ENCODE results near the gene SMCP.
A peak's percentile ranks its signal among the peaks of the same experiment; 100 is the strongest.

The SMCP gene, protein sequence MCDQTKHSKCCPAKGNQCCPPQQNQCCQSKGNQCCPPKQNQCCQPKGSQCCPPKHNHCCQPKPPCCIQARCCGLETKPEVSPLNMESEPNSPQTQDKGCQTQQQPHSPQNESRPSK

DNA sequence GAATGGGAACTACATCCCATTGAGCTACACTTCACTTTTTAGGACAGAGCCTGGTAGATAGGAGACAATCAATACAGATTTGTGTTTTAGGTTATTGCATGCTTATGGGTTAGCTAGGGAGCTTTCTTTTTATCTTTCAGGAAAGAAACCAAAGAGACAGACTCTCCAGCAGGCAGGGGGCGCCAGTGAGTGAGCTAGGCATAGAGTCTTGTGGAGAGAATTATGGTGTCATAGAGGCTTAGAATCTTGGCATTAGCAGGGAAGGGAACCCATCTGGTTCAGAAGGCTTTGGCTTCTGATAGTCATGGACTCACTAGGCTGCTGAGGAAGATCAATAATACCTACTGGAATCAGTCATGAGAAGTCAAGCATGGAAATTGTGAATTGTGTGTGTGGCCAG lies at the start of gene SMCP:
TSS of gene SMCP (plus strand) at position 281 of the 400 bp plus-strand sequence. CDS start 6,101 bp downstream, outside the sequence.
- no peak for DNase-seq

DNA sequence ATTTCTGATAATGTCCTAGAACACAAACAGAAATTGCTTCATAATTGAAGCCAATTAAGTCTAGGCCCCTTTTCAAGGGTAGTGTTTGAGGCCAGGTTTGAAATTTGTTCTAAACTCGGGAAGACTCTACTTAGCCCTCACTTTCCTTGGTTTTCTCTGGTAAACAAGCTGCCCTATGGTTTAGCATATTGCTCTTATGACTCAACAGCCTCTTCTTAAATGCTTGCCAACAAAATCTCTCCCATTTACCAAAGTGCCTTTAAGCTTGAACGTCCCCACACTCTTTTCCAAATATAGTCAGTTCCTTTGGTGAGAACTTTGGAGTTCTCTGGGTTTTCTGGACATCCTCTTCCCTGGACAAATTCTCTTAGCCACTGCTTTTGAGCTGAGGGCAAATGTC lies 41.3 kb upstream of the SMCP start:
- no peak for DNase-seq

DNA sequence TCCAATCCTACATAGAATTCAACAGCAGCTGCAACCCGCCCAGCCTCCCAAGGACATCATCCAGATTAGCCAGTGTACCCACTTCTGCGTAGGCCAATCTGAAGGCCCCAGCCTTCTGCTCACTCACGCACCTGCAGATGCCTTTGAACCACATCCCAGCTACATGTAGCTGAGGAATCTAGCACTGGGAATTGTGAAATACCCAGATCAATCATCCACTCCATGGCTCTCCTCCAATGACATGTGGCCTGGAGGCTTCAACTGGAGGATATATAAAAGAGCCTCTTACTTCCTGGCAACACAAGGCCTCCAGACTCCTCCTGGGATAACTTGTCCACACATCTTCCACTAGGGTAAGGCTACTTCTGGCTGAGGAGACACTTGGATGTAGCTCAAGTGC lies 35.6 kb upstream of the SMCP start, which contains the start of gene LCE6A:
TSS of gene LCE6A (plus strand) at position 301 of the 400 bp plus-strand sequence. CDS start 665 bp downstream, outside the sequence.
- DNase-seq, result no peak

DNA sequence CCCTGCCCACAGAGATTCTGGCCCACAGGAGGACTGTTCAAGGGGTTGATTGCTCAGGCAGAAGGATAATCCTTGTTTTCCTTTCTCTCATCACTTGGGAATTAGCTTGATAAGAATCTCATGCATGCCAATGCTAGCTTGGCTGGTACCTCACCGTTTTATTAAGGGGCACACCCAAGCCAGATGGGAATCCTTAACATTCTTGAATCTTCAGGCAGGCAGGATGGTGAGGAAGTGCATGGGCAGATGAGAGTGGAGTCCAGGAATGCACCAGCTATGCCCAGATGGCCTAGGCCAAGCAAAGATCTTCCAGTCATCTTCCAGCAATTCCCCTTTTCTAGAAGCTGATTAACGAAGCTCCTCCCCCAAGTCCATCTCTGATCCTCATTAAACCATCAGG lies 22.5 kb upstream of the SMCP start:
- no peak for DNase-seq

DNA sequence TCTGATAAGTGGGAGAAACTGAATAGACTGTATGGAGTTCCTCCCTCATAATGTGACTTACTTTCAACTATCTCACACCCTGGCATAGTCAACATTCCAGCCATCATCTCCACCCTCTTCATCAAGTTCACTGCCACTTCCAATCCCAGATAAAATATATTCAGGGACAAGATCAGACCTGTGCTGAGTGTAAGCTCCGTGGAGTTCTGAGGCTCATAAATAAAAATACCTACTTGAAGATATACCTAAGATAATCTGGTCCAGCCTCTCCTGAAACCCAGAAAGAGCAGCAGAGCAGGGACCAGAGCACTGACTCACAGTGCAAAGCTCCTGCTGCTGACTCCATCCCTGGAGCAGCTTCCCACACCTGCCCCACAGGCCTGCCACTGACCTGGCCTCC lies 20.1 kb upstream of the SMCP start:
- DNase-seq, result no peak

DNA sequence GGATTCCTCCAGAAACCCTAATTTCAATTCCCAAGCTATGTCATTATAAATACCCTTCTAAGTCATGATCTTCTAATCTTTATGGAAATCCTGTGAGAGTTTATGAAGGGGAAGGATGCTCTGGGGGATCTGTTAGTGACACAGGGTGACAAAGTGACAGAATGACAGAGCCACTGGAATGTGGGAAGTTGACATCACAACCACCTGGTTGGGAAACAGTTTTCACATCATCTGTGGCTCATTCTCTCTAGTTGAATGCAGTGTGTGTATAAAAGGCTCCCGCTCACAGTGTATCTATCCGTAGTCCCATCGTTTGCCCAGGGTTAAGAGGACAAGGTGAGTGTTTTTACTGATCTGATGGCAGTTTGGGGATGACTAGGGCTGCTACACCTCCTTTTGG lies 18.4 kb upstream of the SMCP start, which contains the start of gene LCE7A:
TSS of gene LCE7A (plus strand) at position 301 of the 400 bp plus-strand sequence. CDS start 702 bp downstream, outside the sequence.
- DNase-seq, result no peak

DNA sequence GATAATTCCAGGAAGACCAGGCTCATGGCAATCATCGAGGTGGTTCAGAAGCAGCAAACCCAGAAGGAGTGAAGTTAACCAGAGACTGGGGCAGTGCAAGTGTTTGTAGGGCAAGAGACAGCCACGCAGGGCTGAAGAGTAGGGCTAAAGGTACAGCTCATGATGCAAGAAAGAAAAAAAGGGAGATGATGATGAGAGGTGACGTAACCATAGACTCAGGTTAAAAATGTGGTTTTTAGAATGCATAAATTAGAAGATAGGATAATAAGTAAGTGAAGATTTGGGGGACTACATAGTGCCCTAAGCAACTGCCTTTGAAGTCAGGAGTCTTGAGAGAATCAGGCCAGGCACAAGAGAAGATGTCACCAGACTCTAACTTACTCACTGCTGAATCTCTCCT lies 18.0 kb upstream of the SMCP start:
- DNase-seq, result no peak

DNA sequence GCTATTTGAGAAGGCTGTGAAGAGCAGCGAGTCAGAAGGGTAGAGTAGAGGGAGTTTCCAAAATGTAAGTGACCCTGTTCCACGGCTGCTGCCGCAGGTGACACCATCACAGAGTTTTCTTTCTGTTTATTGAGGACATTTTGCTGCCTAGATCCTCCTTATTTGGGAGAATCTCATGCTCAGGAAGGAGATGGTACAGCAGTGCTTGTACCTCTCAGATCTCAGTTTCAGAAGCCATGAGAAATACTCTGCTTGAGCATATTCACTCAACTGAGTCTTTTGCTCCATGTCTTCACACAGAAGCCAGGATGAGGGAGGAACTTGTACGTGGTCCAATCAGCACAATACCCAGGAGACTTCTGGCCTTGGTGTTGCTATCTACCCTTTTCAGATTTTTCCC lies 16.7 kb upstream of the SMCP start:
- DNase-seq, result no peak

DNA sequence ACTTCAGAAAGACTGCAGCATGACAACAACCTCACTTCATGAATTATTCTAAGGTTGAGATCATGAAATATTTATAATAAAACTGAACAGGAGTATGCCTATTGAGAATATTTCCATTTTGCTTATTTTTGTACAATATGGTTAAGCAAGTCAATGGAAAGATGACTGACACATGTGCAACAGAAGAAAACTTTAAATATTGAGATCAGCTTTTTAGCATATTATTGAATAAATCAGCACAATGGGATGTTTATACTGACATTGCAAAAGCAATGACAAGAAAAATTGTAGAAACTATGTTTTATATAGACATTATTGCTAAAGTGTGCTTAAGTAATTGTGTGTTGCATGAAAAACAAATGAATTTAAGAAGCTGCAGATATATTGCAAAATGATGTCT lies 13.7 kb upstream of the SMCP start:
- no peak for DNase-seq

DNA sequence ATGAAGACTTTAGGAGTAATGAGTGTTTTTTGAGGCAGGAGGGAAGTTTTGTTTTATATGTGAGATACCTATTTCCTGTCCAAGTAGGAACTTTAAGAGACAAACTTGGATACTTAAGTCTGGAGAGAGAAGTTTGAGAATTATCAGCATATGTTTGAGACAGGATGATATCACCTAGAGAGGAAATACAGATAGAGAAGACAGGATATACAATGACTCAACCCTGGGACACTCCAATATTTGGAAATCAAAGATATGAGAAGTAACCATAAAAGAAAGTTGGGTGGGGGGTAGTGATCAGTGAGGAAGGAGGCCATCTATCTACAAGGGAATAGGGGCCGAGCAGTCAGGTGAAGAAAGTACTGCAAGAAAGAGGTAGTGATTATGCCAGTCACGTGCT lies 11.8 kb upstream of the SMCP start:
- no peak for DNase-seq

DNA sequence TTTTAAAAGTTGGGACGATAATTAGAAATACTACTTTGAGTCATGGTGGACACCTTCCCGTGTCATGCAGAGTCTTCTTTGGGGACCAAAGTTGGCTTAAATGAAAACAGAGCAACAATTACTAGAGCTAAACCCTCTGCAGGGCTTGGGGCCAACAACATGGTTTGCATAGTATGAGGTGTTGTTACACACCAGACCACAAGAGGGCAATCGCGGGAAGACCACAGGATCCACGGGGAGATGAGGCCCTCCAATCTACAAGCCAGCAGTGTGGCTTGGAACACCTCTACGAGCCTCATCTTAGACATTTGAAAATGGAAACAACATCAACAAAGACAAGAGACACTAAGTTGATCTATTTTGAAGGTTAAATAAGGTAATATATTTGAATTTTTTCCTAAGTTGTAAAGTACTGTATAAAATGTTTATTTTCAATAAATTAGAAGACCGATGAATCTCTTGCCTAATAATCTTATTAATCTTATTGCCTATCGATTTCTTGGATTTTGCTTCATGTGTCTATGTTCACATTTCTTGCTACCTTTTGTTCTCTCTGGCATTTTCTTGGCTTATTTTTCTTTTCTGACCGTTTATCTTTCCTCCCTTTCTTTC lies 8.2 kb upstream of the SMCP start:
- peak in 41 of 56 donors; percentile 0 to 79 (median 24) for DNase-seq

DNA sequence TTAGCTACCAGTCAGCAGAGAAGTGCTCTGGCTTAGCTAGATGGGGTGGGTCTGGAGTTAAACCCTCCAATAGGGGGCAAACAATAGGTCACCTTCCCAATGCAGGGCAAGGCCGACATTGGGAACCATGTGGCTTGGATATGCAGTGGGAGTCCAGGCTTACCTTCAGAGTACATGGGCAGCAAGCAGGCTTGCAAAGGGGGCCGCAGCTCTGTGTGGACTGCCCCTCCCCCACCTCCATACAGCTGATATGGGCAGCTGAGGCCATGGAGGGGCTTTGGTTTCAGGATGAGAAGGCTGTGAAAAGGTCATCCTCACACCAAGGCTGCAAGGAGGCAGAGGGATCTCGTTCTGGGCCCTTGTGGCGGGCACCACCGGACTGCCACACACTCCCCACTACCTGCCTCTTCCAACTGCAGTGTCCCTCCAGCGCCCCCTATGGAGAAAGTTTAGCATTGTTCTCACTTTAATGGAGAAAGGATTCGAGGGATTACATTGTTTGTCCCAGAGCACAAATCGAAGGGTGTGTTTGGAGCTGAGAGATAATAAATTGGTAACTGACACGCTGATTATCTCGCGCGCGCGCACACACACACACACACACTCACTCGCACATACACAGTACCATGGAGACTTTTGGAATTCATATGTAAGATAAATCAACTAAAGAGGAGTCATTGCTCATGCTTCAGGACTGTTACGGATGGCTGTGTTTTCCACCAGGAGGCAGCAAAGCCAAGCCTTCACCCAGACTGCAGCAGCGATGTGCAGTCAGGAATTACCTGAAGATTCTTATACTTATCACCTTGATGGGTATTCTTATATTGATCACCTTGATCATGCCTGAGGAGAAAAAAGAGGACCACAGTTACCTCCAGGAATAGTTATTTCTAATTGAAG lies 7.0 kb upstream of the SMCP start:
- DNase-seq, result peak in 4 of 56 donors; percentile 1 to 3 (median 1)

DNA sequence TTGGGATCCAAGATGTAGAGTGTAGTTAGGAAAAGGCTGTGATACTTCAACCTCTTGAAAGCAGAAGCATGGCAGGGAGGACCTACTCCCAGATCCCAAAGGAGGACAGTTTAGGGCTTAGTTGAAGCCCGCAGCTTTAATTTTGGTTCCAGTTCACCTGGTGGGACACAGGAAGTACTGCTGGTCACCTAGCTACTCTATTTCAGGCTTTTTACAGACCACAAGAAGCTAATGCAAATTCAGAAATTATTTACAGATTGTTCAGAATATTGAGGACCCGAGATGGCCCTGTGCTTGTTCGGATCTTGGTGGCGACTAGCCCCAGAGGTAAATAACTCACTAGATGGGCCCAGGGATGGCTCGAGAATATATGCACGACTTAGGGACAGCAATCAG lies 6.4 kb upstream of the SMCP start:
- DNase-seq, result no peak

DNA sequence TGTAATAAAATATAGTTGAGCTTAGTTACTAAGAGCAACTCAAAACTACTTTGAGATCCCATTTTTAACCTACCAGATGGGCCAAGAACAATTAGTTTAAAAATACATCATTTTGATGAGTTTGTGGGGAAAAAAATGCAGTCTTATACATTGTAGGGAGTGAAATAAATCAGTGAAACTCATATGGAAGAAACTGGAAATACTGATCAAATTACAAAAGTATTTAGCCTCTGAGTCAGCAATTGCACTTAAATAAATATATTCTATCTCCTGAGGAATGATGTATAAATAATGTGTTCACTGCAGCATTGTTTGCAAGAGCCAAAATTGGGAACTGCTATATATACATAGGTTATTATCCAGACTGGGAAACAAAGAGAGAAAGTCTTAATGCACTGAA lies 4.6 kb upstream of the SMCP start:
- no peak for DNase-seq

DNA sequence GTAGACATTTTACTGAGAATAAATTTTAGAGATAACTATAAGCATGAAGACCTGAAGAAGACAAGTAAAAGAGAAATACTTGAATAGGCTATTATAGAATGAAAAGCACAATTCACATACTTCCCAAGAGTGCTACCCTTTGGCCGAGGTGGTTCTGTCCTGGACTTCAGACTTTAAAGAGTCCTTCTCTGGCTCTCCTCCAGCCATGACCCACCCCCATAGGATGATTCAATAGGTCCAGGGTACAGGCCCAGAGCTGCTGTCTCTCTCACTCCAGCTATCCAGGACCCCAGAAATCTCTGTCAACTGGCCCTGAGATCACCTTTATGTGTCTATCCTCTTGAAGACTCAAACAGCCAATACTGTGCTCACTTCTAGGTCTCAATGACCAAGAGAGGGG lies 1.3 kb upstream of the SMCP start:
- no peak for DNase-seq

DNA sequence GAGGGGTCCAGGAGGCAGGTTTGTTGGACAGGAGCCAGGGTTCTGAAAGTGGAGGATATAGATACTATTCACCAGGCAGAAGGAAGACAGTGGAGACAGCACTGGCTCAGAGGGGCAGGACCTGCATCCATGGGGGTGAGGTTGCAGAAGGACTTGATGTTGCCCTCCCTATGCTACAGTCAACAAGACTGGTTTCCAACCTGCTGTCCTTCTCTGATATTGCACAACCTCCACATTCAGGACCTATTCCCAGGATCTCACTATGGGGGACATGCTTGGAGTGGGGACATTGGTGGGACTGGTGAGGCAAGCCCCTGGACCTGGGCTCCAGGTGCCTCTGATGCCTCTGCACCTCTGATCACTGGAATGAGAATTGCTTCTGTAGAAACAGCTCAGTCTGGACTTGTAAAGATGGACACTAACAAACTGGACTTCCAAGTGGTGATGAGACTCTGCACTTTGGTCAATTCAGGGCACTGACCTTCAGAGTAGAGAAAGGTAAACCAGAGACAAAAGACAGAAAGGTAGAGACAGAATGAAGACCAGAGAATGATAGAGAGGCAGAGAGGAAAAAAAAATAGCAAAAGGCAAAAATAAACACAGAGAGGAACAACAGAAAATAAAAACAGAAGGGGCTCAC lies 1.6 kb downstream of the SMCP start:
- no peak for DNase-seq

DNA sequence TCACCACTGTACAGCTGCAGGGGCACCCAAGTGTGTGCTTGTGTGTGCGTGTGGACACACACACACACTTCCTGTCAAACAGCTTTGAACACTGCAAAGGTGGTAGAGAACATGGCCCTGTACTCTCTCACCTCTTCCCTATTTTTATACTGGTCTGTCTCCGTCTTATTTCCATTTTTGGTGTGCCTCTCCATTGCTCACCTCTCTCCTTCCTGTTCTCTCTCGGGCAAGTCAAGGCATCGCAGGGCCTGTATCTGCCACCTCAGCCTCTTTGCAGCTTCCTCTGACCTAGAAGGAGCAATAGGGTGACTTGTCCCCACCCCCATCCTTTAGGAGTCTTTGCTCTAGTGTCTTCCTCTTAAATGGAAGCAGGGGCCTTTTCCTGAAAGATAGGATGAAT lies 2.2 kb downstream of the SMCP start:
- no peak for DNase-seq

DNA sequence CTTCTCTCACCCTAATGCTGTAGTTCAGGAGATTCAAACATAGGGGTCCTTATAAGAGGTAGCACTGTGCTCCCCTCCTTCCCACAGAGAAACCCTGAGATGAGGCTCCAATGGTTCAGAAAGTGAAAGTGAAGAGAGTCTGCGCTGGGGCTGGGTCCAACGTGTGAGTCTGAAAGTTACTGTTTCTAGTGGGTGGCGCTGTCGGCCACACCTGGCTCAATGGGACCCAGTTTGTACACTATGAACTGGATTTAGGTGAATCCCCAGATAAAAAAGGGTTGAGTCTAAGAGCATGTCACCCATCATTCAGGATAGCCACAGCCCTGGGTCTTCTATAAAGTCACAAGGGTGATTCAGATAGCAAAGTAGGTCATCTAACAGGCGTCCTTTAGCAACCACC lies 2.8 kb downstream of the SMCP start:
- DNase-seq, result no peak

DNA sequence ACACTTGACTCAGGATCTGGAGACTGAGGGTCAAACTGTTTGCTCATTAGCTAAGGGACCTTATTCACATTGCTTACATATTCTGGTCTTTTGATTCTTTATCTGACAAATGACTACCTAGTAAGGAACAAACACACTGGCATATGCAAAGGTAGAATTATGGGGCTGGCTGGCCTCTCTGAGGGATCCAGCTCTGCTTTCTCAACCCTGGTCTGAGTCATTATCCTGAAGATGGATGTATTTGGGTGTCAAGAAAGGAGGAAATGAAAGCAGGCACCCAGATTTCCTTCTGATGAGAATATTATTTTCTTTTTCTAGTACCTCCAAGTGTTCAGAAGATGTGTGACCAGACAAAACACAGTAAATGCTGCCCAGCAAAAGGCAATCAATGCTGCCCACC lies 6.0 kb downstream of the SMCP start:
- no peak for DNase-seq

DNA sequence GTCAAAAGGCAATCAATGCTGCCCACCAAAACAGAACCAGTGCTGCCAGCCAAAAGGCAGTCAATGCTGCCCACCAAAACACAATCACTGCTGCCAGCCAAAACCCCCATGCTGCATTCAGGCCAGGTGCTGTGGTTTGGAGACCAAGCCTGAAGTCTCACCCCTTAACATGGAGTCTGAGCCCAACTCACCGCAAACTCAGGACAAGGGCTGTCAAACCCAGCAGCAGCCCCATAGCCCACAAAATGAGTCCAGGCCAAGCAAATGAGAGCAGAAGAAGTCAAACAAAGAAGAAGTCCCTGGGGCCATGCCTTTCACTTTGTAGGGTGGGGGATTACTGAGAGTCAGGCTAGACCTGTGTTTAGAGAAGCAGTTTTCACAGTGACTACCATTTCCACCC lies 6.4 kb downstream of the SMCP start:
- DNase-seq, result no peak

DNA sequence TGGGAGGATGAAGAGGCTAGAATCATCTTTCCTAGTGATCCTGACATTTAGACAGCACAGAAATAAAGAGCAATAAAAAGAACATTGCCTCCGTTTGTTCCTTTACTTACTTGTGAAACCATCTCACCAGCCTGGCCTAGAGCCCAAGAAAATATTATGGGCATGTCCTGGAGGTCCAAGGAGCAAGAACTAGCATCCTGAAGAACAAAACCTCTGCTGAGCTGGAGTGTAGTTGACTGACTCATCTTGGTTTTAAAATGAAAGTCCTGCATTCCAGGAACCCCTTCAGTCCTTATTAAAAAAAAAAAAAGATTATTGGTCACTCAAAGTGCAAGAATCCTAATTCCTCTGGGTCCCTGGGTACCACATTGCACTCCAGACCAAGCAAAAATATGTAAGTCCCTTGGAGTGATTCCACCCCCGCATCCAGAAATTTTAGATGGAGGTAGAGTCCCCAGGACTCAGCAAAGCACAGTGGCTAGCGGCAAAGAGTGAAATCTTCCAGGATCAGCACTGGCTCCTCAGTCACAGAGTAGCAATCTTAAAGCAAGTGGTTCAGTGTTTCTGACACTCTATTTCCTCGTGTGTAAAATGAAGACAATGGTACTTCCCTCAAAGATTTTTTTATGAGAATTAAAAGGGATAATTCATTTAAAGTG lies 7.0 kb downstream of the SMCP start:
- no peak for DNase-seq
